Anterior cingulate cortex (tissue), 58 donors: Measurements from ENCODE around the gene FHOD3.

Experiments
- DNase-seq, 58 donors: peaks; one replicate each; lab custom pipeline; 2025; lab: John Stamatoyannopoulos, UW

FHOD3 gene

DNA sequence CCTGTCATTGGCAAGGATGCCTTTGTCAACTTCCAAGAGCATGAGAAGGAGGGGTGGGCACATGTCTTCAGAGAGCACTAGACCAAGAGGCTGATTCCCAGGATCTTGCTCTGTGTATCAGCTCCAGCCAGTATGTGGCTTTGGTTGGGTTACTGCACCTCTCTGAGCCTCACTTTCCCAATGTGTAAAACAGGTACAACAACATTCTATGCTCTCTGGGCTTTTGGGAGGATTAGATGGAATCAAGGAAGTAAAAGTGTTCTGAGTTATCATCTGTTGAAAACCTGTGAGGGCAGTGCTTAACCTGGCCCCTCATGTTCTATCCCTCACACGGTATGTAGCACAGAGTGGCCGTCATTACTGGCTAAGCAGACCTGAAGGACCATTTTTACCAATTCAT lies 103.9 kb downstream of the FHOD3 start:
- DNase-seq = no peak

DNA sequence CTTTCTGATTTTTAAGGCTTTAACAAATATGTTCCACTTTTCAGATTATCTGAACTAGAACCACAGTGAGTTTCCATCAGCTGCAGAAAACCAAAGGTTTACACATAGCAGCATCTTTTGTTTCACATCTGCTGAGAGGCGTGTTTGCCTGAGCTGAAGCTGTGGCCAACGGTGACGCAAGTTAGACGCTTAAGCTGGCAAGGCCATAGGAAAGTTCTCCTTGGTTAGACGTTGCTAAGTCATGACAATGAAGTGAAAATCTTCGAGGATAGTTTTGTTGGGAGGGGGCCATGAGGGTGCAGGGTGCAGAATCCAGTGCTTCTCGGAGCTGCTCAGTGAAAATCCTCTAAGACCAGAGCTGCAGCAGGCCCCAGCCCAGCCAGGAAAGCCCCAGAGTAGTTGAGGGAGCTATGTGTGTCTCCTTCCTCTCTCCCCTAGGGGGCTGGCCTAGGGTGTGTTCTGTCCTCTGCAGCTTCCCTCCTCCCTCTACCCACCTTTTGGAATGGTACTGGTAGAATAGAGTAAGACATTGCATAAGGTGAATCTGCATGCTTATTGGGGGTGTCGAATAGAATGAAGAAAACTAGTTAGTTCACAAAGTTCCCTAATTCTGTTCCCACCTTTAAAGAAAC lies 105.4 kb downstream of the FHOD3 start:
- DNase-seq = peak in 12 of 58 donors; percentile 2 to 38 (median 12)

DNA sequence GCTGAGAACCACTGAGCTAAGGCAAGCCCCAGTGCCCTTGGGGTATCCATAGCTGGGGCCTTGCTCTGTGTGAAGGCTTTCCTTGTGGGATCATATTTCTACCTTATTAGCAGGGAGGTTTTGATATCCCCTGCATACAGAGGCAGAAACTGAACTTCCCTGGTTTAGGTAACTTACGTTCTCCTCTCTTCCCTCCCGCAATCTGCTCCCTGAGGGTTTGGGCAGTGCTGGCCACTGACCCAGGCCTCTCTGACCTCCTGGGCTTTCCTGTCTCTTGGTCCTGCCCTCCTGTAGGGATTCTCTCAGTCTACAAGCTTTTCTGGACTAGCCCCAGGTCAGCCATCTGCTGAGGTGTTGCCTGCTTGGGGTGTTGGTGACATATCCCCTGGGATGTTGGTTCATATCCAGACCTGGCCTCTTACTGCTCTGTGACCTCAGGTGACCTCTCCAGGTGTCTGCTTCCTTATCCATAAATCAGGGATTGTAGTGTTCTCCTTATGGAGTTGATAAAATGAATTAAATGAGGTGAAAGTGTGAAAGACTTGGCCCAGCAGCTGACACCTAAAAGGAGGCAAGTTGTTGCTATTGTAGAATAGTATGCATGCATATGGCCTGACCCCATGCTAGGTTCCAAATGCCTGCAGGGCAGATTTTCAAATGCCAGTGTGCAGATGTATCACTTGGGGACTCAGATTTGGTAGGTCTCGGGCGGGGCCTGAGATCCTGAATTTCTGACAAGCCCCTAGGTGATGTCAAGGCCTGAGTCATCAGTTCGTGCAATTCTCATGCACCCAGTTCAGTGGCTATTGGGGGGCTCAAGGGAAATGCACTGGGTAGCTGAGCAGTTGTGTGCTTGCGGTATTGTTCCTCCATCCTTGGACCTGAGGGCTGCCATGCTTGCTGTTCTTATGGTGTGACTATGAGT lies 106.6 kb downstream of the FHOD3 start:
- DNase-seq = no peak

DNA sequence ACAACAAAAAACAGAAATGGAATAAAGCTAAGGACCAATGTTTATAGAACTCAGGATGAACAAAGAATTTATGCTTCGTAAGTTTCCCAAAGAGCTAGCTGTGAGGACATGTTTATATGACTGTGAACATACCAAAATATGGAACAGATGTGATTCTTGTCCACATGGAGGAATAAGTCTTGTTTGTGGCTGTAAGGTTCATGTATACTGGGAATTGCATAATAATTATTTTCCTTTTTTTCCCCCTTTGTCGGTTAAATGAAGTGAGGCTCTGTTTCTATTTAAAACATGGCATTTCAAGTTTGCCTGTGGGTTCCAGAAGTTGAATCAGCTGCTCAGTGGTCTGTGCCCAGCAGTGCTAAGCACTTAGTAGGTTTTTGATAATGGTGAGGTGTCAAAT lies 108.1 kb downstream of the FHOD3 start:
- DNase-seq = no peak

DNA sequence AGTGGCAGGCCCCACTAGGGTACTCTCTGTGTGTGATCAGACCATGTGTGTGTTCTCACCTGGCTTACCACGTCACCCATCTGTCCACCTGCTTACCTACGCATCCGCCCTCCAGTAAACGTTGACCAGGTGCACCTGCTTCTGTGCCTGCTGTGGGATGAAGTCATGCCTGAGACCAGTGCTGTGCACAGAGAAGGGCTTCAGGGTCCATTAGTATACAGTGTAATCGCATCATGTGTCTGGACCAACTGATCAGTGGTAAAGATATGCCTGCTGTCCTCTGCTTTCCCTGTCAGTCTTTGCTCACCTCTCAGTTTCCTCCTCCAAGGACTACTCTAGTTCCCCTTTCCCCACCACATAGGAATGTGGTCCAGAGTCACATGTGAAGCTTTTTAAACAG lies 109.3 kb downstream of the FHOD3 start:
- no peak for DNase-seq

DNA sequence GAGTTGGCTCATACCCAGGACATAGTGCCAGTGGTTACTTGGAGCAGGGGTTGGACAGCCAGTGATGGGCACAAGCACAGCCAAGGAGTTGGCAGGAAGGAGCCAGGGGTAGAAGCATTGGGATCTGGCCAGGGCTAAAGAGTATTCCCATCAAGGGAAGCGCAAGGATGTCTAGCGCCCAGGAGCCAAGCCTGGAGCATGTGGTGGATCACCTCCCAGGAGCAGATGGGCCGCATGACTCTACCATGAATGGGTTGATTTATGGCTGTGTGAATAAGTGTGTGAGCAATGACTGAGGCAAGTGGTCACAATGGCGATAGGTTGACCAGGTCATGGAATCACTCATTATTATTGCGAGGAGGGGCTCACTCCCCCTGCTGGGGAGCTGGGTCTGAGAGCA lies 111.1 kb downstream of the FHOD3 start:
- no peak for DNase-seq

DNA sequence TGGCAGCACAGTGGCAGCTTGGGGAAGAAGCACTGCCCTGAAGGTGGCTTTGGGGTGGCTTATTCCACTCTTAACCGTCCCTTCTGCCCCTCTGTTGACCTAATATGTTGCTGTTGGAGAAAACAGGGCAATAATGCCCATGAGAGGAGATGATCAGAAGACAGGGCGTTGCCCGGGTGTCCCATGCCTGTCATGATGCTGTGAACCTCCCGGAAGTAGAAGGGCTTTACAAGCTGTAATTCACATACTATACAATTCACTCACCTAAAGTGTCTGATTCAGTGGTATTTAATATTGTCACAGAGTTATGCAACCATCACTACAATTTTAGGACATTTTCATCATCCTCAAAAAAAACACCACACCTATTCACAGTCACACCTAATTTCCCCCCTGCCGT lies 112.3 kb downstream of the FHOD3 start:
- DNase-seq = no peak

DNA sequence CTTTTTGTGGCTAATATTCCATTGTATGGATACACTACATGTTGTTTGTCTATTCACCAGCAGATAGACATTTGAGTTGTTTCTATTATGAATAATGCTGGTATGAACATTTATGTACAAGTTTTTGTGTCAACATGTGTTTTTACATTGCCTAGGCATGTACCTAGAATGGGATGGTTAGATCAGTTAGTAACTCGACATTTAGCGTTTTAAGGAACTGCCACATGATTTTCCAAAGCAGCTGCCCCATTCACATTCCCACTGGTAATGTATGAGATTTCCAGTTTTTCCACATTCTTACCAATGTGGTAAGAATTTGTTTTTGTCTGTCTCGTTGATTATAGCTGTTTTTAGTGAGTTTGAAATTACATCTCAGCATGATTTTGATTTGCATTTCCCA lies 112.8 kb downstream of the FHOD3 start:
- DNase-seq = no peak

DNA sequence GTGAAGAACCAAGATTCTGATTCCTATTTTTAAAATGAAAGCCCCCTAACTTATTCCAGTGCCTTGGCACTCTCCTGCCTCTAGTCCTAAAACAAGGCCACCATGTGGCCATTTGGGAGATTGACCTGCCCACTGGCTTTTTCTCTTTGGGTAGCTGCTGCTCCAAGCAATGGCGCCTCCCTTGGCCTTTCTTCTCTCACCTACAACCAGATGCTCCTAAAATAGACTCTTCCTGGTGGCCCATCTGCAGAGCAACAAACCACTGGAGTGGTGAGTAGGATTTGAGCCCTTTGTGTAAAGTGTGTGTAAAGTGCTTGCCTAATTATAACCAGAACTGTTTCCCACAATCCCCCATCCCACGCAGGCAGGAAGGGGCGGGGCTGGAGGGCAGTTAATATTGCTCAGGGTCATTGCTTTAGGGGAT lies 114.2 kb downstream of the FHOD3 start:
- no peak for DNase-seq

DNA sequence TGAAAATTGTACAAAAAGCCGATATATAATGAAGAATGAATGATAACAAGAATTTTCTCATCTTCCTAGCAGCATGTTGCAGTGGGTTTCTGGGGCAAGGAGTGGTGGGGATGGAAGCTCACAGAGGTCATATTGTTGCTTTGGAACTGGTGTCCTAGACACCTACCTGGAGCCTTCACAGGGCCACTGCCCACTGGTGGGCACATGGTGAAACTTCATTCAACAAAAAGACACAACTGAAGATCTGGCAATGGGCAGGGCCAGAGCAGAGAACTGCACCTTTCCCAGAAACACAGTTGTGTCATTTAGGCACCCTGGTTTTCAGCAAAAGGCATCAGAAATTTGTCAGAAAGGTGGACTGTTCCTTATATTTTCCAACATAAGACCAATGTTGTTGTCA lies 115.3 kb downstream of the FHOD3 start:
- no peak for DNase-seq

DNA sequence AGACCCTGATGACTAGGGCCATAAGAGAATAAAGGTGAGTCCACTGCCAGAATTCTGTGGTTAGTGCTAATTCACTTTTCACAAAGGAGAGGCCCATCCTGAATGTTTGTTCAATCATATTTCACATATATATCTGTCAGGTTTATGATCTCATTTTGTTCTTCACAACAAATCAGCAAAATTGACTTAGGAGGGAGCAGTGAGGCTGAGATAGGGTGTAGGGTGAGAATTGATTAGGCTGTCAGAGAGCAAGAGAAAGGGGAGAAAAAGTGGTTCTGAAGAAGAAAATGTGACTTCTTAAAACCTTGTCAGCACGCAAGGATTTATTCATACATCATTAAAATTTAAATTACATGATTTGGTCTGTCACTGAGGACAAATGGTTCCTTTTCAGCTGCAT lies 117.7 kb downstream of the FHOD3 start:
- DNase-seq = no peak

DNA sequence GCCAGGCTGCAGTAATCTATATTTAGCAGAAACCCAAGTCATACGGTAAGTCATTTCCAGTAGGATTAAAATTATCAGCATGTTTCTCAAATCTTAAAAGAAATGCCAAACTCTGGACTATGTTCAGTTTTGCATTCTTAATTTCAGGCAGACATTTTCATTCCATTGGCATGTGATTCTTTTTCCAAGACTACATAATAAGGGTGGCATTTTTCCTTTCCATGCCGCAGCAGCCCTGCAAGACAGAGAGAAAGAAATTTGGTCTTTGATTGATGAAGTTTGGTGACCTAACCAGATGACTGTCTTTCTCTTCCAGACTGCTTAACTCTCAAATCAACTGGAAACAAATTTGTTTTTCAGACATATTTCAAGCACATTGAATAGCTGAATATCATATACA lies 118.1 kb downstream of the FHOD3 start:
- no peak for DNase-seq

DNA sequence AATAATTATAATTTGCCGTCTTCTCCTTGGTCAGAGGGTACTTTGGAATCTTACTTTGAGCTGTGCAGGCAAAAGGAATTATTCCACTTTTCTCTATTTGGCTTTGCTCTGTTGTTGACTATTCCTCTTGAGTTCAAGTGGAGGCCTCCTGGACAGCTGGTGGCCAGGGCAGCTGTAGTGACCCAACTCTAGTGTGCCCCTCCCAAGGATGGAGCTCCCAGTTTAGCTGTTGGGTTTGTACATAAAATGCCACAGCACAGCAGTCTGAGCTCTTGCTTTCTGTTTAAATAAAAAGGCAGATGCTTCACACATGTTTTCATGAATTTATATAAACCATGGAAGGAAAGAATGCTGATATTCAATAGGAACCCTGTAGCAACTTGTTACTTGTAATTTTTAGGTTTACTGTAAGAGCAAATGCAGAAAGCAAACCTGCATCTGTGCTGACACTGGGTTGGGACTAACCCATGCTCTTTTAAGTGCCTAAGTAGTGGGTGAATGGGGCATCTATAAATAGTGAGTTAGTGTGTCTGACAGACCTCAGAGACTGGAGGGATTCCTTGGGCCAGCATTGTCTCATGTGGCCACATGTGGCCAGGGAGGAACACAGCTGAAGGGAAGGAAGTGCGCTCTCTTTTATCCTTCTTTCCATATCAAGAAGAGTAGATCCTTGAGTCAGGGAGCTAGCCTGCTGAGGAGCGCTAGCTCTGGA lies 121.8 kb downstream of the FHOD3 start:
- no peak for DNase-seq

DNA sequence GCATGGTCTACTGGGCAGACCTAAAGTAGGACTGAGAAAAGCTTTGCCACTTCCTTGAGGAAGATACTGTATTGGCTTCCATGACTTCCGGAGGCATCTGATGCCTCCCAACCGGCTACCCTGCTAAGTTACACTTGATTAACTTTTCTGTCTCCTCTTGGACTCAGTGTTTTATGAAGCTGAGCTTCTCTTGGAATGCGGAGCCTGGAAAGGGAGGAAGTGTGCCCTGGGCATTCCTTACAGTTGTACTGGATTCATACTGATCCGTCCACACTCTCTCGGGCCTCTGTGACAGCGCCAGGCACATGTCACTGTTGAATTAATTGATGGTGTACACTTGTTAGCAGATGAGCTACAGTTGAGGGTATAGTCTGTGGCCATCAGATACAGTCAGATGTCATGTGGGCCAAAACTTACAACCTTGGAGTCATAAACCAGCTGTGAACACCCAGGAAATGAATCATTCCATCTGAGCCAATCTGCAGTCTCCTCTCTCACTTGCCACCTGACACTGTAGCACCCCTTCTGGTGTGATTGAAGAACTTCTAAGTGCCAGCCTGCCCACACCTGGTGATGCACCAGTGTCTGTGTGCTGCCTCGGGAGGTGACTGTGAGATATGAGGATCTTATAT lies 122.5 kb downstream of the FHOD3 start:
- no peak for DNase-seq

DNA sequence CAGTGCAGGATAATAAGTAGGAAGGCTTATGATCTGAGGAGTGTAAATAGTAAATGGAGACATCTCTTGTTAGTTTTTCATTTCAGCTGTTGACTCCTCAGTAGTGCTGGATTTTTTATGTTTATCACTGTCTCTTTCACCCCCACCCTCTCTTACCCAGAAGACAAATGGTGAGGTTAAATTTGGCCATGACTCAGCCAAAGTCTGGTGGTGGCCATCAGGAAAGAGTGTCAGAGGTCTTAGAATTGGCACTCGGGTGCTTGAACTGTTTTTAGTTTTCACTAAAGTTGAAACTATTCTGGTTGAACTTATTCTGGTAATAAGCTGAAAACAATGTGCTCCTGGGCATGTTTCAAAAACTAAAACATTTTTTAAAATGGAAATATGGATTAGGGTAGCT lies 123.3 kb downstream of the FHOD3 start:
- DNase-seq = no peak

DNA sequence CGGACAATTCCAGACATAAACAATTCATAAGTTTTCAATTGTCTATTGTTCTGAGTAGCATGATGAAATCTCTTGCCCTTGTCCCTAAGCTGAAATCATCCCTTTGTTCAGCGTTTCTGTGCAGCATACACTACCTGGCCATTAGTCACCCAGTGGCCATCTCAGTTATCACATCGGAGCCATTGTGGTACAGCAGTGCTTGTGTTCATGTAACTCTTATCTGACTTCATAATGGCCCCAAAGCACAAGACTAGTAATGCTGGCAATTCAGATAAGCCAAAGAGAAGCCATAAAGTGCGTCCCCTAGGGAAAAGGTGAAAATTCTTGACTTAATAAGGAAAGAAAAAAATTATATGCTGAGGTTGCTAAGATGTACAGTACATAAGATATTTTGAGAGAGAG lies 127.2 kb downstream of the FHOD3 start:
- no peak for DNase-seq

DNA sequence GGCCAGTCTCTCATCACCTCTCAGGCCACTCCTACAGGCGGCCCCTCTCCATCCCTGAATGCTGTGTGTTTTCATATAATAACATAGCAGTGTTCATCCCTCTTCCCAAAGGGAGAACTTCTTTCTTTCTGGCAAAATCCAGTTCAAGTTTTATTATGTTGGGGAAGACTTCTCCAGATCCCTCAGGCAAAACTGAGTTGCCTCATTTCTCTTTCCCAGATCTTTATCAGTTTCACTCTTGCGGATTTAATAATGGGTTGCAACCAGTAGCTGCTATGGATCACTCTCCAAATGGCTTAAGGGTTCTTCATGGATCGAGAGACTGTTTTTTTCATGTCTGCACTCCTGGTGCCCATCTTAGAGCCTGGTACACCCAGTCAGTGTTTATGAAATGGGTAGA lies 129.9 kb downstream of the FHOD3 start:
- no peak for DNase-seq

DNA sequence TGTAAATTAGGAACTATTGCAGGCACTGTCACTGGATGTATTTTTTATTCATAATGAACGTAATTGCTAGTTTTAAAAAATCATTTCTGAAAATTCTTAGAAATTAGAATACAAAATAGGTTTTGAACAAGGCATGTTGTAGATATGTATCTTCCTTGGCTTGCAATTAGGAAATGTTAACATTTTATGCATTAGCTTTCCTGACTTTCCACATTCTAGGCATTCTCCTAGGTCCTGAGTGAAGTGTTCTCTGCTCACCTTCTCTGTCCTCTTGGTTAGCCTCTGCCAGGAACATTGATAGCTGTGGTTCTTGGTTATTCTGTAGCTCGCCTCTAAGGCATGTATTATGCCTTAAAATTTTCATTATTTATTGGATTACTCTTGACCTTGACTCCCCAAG lies 130.3 kb downstream of the FHOD3 start:
- DNase-seq = no peak

DNA sequence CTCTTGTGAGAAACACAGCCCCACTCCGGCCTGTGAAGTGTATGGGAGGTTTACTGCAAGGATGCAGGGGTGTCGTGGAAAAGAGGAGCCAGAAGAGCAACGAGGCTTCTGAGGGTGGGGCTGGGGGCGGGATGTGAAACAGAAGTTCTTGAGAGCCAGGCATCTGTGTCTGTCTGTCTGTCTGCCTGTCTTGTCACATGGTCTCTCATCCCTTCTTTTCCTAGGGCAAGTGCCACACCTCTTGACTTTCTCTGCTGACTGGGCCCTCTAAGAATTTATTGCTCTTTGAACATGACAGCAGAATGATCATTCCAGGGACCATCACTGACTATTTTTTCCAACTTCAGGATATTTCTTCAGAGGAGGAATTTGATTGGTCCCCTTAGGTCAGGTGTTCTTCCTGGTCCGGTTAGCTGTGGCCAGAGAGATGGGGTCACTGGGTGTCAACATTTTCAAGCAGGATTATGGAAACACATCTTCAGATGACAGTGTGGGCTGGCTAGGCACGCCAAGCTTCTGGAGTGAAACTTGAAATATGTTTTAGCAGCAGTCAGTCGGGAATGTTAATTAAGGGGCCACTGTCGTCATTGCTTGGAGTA lies 131.0 kb downstream of the FHOD3 start:
- DNase-seq = no peak

DNA sequence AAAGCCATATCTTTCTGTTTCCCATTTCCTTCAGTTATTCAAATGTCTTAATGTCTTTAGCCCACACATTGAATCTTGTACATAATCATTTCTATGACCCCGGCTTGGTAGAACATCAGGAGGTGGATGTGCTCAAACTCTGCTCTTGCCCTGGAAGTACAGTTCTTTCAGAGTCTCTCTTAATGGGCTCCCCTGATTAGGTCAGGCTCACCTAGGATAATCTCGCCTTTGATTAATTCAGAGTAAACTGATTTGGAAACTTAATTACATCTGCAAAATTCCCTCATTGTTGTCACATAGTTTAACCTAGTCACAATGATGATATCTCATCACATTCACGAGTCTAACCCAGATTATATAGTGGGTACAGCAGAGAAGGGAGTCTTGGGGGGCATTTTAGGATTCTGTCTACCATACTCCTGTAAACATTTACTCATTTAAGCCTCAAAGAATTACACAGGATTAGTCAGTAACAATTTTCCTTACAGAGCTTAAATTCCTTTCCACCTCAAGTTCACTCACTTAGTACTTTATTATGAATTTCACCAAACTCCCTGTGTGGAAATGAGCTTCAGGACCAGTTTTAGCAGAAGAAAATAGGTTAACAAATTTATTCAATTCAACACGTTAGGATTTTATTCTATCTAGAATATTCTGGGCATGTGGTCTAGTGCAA lies 135.5 kb downstream of the FHOD3 start:
- DNase-seq = no peak
